HEK293 (cell line): ENCODE measurements around the gene TBC1D22A.

Experiments used
- CTCF ChIA-PET: fragments of 350-600 bp; formaldehyde crosslinking; extraction: SDS; loops from one replicate; lab custom pipeline; 2021; ENCODE audit warnings: antibody characterized with exemption; lab: Yijun Ruan, JAX
- POLR2A ChIA-PET: fragments of 300-600 bp; formaldehyde crosslinking; extraction: SDS; loops from one replicate; lab custom pipeline; 2020; ENCODE audit warnings: antibody characterized with exemption, inconsistent platforms; lab: Yijun Ruan, JAX
- H3K27ac ChIP-seq: fragments of 200-500 bp; sonication (Bioruptor generic); 2 replicates; pipeline ENCODE4 v1.5.1; 2014; ENCODE audit warnings: low read depth, low read length, control low read depth, inconsistent platforms; ENCODE audit errors: extremely low read depth
- H3K36me3 ChIP-seq, 2 experiments: fragments of 200-500 bp in 1 of 2; sonication (Bioruptor generic) in 1 of 2; 1 replicate in 1 of 2; 2 replicates in 1 of 2; pipeline ENCODE4 v1.5.1; 2014 to 2017; ENCODE audit warnings: inconsistent platforms in 2 of 2, low read length in 2 of 2; ENCODE audit not compliant: control insufficient read depth in 2 of 2, insufficient read depth in 1 of 2
- H3K4me1 ChIP-seq: fragments of 200-500 bp; sonication (Bioruptor generic); 2 replicates; pipeline ENCODE4 v1.5.1; 2014; ENCODE audit warnings: mild to moderate bottlenecking, low read length, inconsistent platforms; ENCODE audit not compliant: control insufficient read depth, insufficient read depth
- H3K4me3 ChIP-seq: 2 replicates; pipeline ENCODE4 v1.5.1; 2011; ENCODE audit warnings: low read depth, mild to moderate bottlenecking, control low read depth, low read length, moderate library complexity
- H3K9me3 ChIP-seq: fragments of 200-500 bp; sonication (Bioruptor generic); 2 replicates; pipeline ENCODE4 v1.5.1; 2014; ENCODE audit warnings: low read depth, low read length, inconsistent platforms; ENCODE audit not compliant: control insufficient read depth, insufficient read depth
- ELK4 ChIP-seq: IDR thresholded peaks from 2 replicates; pipeline ENCODE4 v1.6.1; 2011; ENCODE audit warnings: mild to moderate bottlenecking, low read depth, low read length, borderline replicate concordance
- HOXA7 ChIP-seq: sonication (generic); formaldehyde crosslinking; IDR thresholded peaks from 2 replicates; pipeline ENCODE4 v1.8.1; 2022; ENCODE audit warnings: missing genetic modification reagents, borderline replicate concordance
- INSM2 ChIP-seq: fragments of 450-650 bp; formaldehyde crosslinking; IDR thresholded peaks from 2 replicates; pipeline ENCODE4 v1.5.1; 2016; ENCODE audit warnings: missing biosample characterization, missing genetic modification characterization
- KLF10 ChIP-seq: fragments of 450-650 bp; IDR thresholded peaks from 2 replicates; pipeline ENCODE4 v1.5.1; 2018; ENCODE audit warnings: missing biosample characterization, mild to moderate bottlenecking, missing genetic modification characterization
- KLF16 ChIP-seq: fragments of 450-650 bp; formaldehyde crosslinking; IDR thresholded peaks from 2 replicates; pipeline ENCODE4 v1.5.1; 2017; ENCODE audit warnings: missing biosample characterization, missing genetic modification characterization
- MYNN ChIP-seq: fragments of 450-650 bp; formaldehyde crosslinking; IDR thresholded peaks from 2 replicates; pipeline ENCODE4 v1.5.1; 2016; ENCODE audit warnings: missing biosample characterization, missing genetic modification characterization, borderline replicate concordance
- SCRT2 ChIP-seq: fragments of 450-650 bp; formaldehyde crosslinking; IDR thresholded peaks from 2 replicates; pipeline ENCODE4 v1.5.1; 2016; ENCODE audit warnings: missing biosample characterization, missing genetic modification characterization
- SETDB1 ChIP-seq: IDR thresholded peaks from one replicate; pipeline ENCODE4 v1.6.1; 2017; ENCODE audit warnings: mild to moderate bottlenecking, low read length, moderate library complexity, mixed read lengths; ENCODE audit not compliant: insufficient read length
- ZBTB17 ChIP-seq: fragments of 450-650 bp; formaldehyde crosslinking; IDR thresholded peaks from 2 replicates; pipeline ENCODE4 v1.5.1; 2016; ENCODE audit warnings: missing biosample characterization, missing genetic modification characterization
- ZFP3 ChIP-seq: fragments of 450-650 bp; formaldehyde crosslinking; IDR thresholded peaks from 2 replicates; pipeline ENCODE4 v1.5.1; 2016; ENCODE audit warnings: low read depth, missing biosample characterization, missing genetic modification characterization
- ZFP41 ChIP-seq: fragments of 450-650 bp; formaldehyde crosslinking; IDR thresholded peaks from 2 replicates; pipeline ENCODE4 v1.5.1; 2016; ENCODE audit warnings: missing biosample characterization, missing genetic modification characterization, borderline replicate concordance
- ZNF19 ChIP-seq: fragments of 450-650 bp; formaldehyde crosslinking; IDR thresholded peaks from 2 replicates; pipeline ENCODE4; 2016; ENCODE audit warnings: missing biosample characterization, missing genetic modification characterization, low read depth
- ZNF488 ChIP-seq: fragments of 450-650 bp; formaldehyde crosslinking; IDR thresholded peaks from 2 replicates; pipeline ENCODE4 v1.5.1; 2016; ENCODE audit warnings: missing biosample characterization, missing genetic modification characterization
- ZNF521 ChIP-seq: fragments of 450-650 bp; formaldehyde crosslinking; IDR thresholded peaks from 2 replicates; pipeline ENCODE4 v1.5.1; 2017; ENCODE audit warnings: missing biosample characterization, mild to moderate bottlenecking, missing genetic modification characterization
- ZNF548 ChIP-seq: fragments of 450-650 bp; formaldehyde crosslinking; IDR thresholded peaks from 2 replicates; pipeline ENCODE4 v1.5.1; 2016; ENCODE audit warnings: missing biosample characterization, missing genetic modification characterization
- ZNF621 ChIP-seq: fragments of 450-650 bp; formaldehyde crosslinking; IDR thresholded peaks from 2 replicates; pipeline ENCODE4 v1.5.1; 2017; ENCODE audit warnings: missing biosample characterization, missing genetic modification characterization
- ZNF623 ChIP-seq: fragments of 450-650 bp; formaldehyde crosslinking; IDR thresholded peaks from 2 replicates; pipeline ENCODE4 v1.5.1; 2016; ENCODE audit warnings: missing biosample characterization, missing genetic modification characterization
- ZNF629 ChIP-seq: fragments of 450-650 bp; formaldehyde crosslinking; IDR thresholded peaks from 2 replicates; pipeline ENCODE4 v1.5.1; 2017; ENCODE audit warnings: missing biosample characterization, missing genetic modification characterization
- ZNF664 ChIP-seq: fragments of 450-650 bp; formaldehyde crosslinking; IDR thresholded peaks from 2 replicates; pipeline ENCODE4 v1.5.1; 2016; ENCODE audit warnings: missing biosample characterization, missing genetic modification characterization
- ZNF701 ChIP-seq: fragments of 450-650 bp; formaldehyde crosslinking; IDR thresholded peaks from 2 replicates; pipeline ENCODE4 v1.5.1; 2016; ENCODE audit warnings: missing biosample characterization, missing genetic modification characterization
- ZNF785 ChIP-seq: fragments of 450-650 bp; formaldehyde crosslinking; IDR thresholded peaks from 2 replicates; pipeline ENCODE4 v1.5.1; 2016; ENCODE audit warnings: missing biosample characterization, missing genetic modification characterization
- TF ChIP-seq, protein P1 (sequence below): fragments of 450-650 bp; formaldehyde crosslinking; IDR thresholded peaks from 2 replicates; pipeline ENCODE4 v1.5.1; 2017; ENCODE audit warnings: missing biosample characterization, missing genetic modification characterization
- TF ChIP-seq, protein P2 (sequence below): fragments of 450-650 bp; formaldehyde crosslinking; IDR thresholded peaks from 2 replicates; pipeline ENCODE4 v1.5.1; 2016; ENCODE audit warnings: missing biosample characterization, missing genetic modification characterization

The TBC1D22A gene

DNA sequence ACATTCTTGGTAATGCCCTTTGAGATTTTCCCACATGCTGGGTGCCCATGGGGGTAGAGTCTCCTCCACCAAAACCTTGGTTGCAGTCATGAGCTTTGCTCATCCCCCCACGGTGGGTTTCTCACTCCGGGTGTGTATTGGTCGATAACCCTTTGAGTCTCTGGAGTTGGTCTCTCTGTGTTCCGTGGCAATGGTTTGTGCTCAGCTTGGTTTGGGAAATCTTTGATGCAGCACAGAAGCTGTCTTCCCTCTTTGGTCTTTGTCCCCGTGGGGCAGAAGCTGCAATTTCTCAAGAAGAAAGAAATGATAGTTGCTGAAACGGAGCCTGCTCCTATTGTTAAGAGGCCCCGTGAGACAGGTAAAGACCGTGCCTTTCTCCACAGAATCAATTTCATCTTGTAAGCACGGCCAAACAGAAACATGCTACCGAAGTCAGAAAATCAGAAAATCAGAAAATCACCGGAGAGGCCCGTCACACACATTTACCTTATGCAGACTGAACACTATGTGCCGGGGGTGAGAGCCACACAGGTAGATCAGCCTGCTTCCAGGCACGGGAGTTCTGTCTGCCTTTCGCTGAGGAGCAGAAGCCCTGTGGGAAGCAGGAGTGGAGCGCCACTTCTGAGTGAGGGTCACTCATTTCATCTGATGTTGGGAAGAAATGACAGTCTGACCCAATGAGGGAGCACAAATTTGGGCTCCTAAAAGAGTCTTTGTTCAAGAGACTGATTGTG, 186.1 kb downstream of the TBC1D22A start (continued):
- no peak for TF ChIP-seq ZNF621 (tag by site-specific recombination)
- no peak for TF ChIP-seq ZNF488 (tag by site-specific recombination)
- TF ChIP-seq SCRT2 (tag by site-specific recombination), result no peak
- TF ChIP-seq ZBTB17, result no peak
- TF ChIP-seq ELK4, result no peak
- TF ChIP-seq, protein P1, sequence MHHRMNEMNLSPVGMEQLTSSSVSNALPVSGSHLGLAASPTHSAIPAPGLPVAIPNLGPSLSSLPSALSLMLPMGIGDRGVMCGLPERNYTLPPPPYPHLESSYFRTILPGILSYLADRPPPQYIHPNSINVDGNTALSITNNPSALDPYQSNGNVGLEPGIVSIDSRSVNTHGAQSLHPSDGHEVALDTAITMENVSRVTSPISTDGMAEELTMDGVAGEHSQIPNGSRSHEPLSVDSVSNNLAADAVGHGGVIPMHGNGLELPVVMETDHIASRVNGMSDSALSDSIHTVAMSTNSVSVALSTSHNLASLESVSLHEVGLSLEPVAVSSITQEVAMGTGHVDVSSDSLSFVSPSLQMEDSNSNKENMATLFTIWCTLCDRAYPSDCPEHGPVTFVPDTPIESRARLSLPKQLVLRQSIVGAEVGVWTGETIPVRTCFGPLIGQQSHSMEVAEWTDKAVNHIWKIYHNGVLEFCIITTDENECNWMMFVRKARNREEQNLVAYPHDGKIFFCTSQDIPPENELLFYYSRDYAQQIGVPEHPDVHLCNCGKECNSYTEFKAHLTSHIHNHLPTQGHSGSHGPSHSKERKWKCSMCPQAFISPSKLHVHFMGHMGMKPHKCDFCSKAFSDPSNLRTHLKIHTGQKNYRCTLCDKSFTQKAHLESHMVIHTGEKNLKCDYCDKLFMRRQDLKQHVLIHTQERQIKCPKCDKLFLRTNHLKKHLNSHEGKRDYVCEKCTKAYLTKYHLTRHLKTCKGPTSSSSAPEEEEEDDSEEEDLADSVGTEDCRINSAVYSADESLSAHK (tag by site-specific recombination), result no peak

- Histone ChIP-seq H3K27ac (no peak overlapping the region), H3K36me3 (peaks cover 0 to 3% of the 10 kb centered on the region in 2 experiments; a peak in 1 of 3 replicates), H3K4me1 (no peaks in the 10 kb centered on the region), H3K9me3 (no peaks in the 10 kb centered on the region), H3K4me3 (no peak overlapping the region)
- TF ChIP-seq HOXA7 (CRISPR knock-in tag), result no peak
- TF ChIP-seq MYNN, result no peak
- no peak for TF ChIP-seq ZNF19 (tag by site-specific recombination)
- TF ChIP-seq ZNF629, result no peak
- TF ChIP-seq INSM2 (tag by site-specific recombination), result no peak
- no peak for TF ChIP-seq ZNF664 (tag by site-specific recombination)
- no peak for TF ChIP-seq ZNF548
- no peak for TF ChIP-seq SETDB1
- TF ChIP-seq ZNF488 (tag by site-specific recombination), result no peak
- TF ChIP-seq ZNF701 (tag by site-specific recombination), result no peak
- TF ChIP-seq ZFP3 (tag by site-specific recombination), result no peak
- no peak for TF ChIP-seq ZNF785 (tag by site-specific recombination)
- no peak for TF ChIP-seq KLF10 (tag by site-specific recombination)
- no peak for TF ChIP-seq KLF16
- TF ChIP-seq, protein P2, sequence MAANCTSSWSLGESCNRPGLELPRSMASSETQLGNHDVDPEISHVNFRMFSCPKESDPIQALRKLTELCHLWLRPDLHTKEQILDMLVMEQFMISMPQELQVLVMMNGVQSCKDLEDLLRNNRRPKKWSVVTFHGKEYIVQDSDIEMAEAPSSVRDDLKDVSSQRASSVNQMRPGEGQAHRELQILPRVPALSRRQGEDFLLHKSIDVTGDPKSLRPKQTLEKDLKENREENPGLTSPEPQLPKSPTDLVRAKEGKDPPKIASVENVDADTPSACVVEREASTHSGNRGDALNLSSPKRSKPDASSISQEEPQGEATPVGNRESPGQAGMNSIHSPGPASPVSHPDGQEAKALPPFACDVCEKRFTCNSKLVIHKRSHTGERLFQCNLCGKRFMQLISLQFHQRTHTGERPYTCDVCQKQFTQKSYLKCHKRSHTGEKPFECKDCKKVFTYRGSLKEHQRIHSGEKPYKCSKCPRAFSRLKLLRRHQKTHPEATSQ (tag by site-specific recombination), result no peak
- no peak for TF ChIP-seq ZNF521 (tag by site-specific recombination)
- no peak for TF ChIP-seq ZNF623 (tag by site-specific recombination)
- no peak for TF ChIP-seq ZFP41
- CTCF ChIA-PET, result no interaction called here
- POLR2A ChIA-PET, result no interaction called here
These were observed 188.9 kb downstream of the TBC1D22A start for GRCh38 chr22:46951350-46951749.
